ENCODE measurements around the gene SHC4. TPM values are rescaled to one million over a fixed set of nuclear protein-coding genes. Genes with fewer than 3 reads are reported as not detected.
A peak's percentile ranks its signal among the peaks of the same experiment; 100 is the strongest.

The SHC4 gene
- total and polyA plus RNA-seq, 2 of the 13 experiments (the other 11 are each of a cell fraction or from before 2014, with no cell fraction given): 0.04 TPM; not detected in 1

DNA sequence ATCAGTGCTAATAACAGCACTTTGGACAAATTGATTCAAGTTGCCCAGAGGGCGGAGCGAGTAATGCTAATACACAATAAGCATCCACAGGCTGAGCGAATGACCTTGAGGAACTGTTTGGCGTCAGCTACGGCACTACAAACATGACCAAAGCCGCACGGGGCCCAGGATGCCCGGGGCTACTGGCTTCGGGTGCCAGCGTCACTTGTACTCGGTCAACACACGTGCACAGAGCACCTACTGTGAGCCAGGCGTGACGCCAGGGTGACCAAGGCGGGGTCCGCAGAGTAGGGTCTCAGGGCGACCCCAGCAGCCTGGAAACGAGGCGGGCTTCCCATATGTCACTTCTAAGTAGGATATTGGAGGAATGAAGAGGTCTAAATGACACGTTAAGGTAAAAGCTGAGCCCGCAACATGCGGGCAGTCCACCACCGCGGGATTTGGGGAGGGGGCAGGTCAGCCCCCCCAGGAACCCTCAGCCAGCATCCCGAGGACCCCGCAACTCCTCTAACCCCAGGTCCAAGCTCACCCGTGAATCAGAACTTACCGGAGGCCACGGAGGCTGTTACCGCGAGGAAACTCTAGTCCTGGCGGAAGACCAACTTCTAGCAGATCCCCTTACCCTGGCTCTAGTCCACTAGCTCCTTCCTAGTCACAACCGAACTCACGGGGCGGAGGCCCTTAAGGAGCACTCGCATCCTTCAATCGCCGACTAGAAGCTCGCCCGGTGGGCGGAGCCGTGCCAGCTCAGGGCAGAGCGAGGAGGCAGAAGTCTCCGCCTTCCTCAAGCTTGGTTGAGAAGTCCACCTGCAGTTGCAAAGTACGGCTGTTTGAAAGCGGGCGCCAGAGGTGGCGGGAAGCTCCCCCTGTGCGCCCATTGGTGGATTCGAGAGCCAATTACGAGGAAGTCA is 153.1 kb downstream of the SHC4 start, which contains the start of gene CEP152 (continued):
- TF ChIP-seq ERF (CRISPR knock-in tag; IDR thresholded peaks at IDR 0.05) (0 out of 2 replicates have a peak, but pooled peaks have one; percentile 28), SP5 (CRISPR knock-in tag; IDR thresholded peaks at IDR 0.05; ENCODE audit: borderline replicate concordance, low read depth) (peak; percentile 89), ELF4 (CRISPR knock-in tag; IDR thresholded peaks at IDR 0.05; ENCODE audit: borderline replicate concordance) (no peak), PPARG (CRISPR knock-in tag; conservative IDR thresholded peaks at IDR 0.05) (no peak), MIER2 (CRISPR knock-in tag; IDR thresholded peaks at IDR 0.05) (no peak)
- TF ChIP-seq, protein P1, sequence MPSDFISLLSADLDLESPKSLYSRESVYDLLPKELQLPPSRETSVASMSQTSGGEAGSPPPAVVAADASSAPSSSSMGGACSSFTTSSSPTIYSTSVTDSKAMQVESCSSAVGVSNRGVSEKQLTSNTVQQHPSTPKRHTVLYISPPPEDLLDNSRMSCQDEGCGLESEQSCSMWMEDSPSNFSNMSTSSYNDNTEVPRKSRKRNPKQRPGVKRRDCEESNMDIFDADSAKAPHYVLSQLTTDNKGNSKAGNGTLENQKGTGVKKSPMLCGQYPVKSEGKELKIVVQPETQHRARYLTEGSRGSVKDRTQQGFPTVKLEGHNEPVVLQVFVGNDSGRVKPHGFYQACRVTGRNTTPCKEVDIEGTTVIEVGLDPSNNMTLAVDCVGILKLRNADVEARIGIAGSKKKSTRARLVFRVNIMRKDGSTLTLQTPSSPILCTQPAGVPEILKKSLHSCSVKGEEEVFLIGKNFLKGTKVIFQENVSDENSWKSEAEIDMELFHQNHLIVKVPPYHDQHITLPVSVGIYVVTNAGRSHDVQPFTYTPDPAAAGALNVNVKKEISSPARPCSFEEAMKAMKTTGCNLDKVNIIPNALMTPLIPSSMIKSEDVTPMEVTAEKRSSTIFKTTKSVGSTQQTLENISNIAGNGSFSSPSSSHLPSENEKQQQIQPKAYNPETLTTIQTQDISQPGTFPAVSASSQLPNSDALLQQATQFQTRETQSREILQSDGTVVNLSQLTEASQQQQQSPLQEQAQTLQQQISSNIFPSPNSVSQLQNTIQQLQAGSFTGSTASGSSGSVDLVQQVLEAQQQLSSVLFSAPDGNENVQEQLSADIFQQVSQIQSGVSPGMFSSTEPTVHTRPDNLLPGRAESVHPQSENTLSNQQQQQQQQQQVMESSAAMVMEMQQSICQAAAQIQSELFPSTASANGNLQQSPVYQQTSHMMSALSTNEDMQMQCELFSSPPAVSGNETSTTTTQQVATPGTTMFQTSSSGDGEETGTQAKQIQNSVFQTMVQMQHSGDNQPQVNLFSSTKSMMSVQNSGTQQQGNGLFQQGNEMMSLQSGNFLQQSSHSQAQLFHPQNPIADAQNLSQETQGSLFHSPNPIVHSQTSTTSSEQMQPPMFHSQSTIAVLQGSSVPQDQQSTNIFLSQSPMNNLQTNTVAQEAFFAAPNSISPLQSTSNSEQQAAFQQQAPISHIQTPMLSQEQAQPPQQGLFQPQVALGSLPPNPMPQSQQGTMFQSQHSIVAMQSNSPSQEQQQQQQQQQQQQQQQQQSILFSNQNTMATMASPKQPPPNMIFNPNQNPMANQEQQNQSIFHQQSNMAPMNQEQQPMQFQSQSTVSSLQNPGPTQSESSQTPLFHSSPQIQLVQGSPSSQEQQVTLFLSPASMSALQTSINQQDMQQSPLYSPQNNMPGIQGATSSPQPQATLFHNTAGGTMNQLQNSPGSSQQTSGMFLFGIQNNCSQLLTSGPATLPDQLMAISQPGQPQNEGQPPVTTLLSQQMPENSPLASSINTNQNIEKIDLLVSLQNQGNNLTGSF (CRISPR knock-in tag; IDR thresholded peaks at IDR 0.05): no peak
- TF ChIP-seq, protein P2, sequence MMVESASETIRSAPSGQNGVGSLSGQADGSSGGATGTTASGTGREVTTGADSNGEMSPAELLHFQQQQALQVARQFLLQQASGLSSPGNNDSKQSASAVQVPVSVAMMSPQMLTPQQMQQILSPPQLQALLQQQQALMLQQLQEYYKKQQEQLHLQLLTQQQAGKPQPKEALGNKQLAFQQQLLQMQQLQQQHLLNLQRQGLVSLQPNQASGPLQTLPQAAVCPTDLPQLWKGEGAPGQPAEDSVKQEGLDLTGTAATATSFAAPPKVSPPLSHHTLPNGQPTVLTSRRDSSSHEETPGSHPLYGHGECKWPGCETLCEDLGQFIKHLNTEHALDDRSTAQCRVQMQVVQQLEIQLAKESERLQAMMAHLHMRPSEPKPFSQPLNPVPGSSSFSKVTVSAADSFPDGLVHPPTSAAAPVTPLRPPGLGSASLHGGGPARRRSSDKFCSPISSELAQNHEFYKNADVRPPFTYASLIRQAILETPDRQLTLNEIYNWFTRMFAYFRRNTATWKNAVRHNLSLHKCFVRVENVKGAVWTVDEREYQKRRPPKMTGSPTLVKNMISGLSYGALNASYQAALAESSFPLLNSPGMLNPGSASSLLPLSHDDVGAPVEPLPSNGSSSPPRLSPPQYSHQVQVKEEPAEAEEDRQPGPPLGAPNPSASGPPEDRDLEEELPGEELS (CRISPR knock-in tag; IDR thresholded peaks at IDR 0.05): peak; percentile 21; the same call in 1 of the 2 replicates
- TF ChIP-seq, protein P3, sequence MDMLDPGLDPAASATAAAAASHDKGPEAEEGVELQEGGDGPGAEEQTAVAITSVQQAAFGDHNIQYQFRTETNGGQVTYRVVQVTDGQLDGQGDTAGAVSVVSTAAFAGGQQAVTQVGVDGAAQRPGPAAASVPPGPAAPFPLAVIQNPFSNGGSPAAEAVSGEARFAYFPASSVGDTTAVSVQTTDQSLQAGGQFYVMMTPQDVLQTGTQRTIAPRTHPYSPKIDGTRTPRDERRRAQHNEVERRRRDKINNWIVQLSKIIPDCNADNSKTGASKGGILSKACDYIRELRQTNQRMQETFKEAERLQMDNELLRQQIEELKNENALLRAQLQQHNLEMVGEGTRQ (IDR thresholded peaks at IDR 0.05; ENCODE audit: low read depth, low read length): no peak
- TF ChIP-seq, protein P3 (CRISPR knock-in tag; IDR thresholded peaks at IDR 0.05; ENCODE audit: borderline replicate concordance): no peak
- TF ChIP-seq, protein P4, sequence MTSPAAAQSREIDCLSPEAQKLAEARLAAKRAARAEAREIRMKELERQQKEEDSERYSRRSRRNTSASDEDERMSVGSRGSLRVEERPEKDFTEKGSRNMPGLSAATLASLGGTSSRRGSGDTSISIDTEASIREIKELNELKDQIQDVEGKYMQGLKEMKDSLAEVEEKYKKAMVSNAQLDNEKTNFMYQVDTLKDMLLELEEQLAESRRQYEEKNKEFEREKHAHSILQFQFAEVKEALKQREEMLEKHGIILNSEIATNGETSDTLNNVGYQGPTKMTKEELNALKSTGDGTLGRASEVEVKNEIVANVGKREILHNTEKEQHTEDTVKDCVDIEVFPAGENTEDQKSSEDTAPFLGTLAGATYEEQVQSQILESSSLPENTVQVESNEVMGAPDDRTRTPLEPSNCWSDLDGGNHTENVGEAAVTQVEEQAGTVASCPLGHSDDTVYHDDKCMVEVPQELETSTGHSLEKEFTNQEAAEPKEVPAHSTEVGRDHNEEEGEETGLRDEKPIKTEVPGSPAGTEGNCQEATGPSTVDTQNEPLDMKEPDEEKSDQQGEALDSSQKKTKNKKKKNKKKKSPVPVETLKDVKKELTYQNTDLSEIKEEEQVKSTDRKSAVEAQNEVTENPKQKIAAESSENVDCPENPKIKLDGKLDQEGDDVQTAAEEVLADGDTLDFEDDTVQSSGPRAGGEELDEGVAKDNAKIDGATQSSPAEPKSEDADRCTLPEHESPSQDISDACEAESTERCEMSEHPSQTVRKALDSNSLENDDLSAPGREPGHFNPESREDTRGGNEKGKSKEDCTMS (CRISPR knock-in tag; conservative IDR thresholded peaks at IDR 0.05): no peak
